Subcutaneous abdominal adipose tissue (tissue), 5 donors: ENCODE results near the gene SCAPER.

Source experiments
- H3K27ac ChIP-seq: one replicate; pipeline ENCODE4 v1.7.0; 2013; ENCODE audit warnings: low read depth, mild to moderate bottlenecking, inconsistent platforms, low read length, moderate library complexity
- H3K27me3 ChIP-seq, 5 donors: one replicate each; pipeline ENCODE4 v1.7.0; 2013; ENCODE audit warnings: low read length in 5 of 5, inconsistent platforms in 1 of 5; ENCODE audit not compliant: control insufficient read depth in 5 of 5, insufficient read depth in 4 of 5
- H3K36me3 ChIP-seq, 5 donors: one replicate each; pipeline ENCODE4 v1.7.0; 2013; ENCODE audit warnings: low read length in 5 of 5; ENCODE audit not compliant: control insufficient read depth in 5 of 5, insufficient read depth in 5 of 5
- H3K4me1 ChIP-seq, 5 donors: one replicate each; pipeline ENCODE4 v1.7.0; 2013; ENCODE audit warnings: low read length in 5 of 5, mild to moderate bottlenecking in 3 of 5, moderate library complexity in 1 of 5; ENCODE audit not compliant: control insufficient read depth in 5 of 5, insufficient read depth in 5 of 5
- H3K4me3 ChIP-seq, 5 donors: one replicate each; pipeline ENCODE4 v1.7.0; 2013; ENCODE audit warnings: low read length in 5 of 5, low read depth in 1 of 5
- H3K9ac ChIP-seq, 5 donors: one replicate each; pipeline ENCODE4 v1.7.0; 2013; ENCODE audit warnings: low read length in 5 of 5, mild to moderate bottlenecking in 4 of 5, moderate library complexity in 3 of 5
- H3K9me3 ChIP-seq, 5 donors: one replicate each; pipeline ENCODE4 v1.7.0; 2013; ENCODE audit warnings: low read length in 5 of 5; ENCODE audit not compliant: control insufficient read depth in 5 of 5
- donor health status: healthy.
- donor health status: healthy.
- donor health status: healthy.
- donor health status: healthy.
- donor health status: healthy.

The SCAPER gene

GRCh38 chr15:76345583-76345879 is 559.6 kb downstream of the SCAPER start:
- Histone ChIP-seq H3K9ac (no peak overlapping the region), H3K36me3 (peaks cover 0 to 5% (median 0%) of the 10 kb centered on the region in 5 donors), H3K27ac (no peak overlapping the region), H3K9me3 (no peaks in the 10 kb centered on the region), H3K4me1 (peaks cover 2 to 43% (median 39%) of the 10 kb centered on the region in 5 donors), H3K27me3 (peaks cover 49 to 75% (median 67%) of the 10 kb centered on the region in 5 donors), H3K4me3 (peak overlapping the region in 2 of 5 donors; percentile 19 to 63)

GRCh38 chr15:76344893-76345582 is 560.1 kb downstream of the SCAPER start:
- Histone ChIP-seq H3K9me3 (no peaks in the 10 kb centered on the region), H3K4me3 (no peak overlapping the region), H3K9ac (no peak overlapping the region), H3K4me1 (peaks cover 2 to 48% (median 44%) of the 10 kb centered on the region in 5 donors), H3K36me3 (peaks cover 0 to 5% (median 0%) of the 10 kb centered on the region in 5 donors), H3K27ac (no peak overlapping the region), H3K27me3 (peaks cover 52 to 79% (median 72%) of the 10 kb centered on the region in 5 donors)

GRCh38 chr15:76343313-76343996 is 561.7 kb downstream of the SCAPER start:
- peaks cover 67 to 95% (median 86%) of the 10 kb centered on the region in 5 donors for H3K27me3 ChIP-seq
- peaks cover 2 to 62% (median 53%) of the 10 kb centered on the region in 5 donors for H3K4me1 ChIP-seq

GRCh38 chr15:76342382-76343201 is 562.5 kb downstream of the SCAPER start:
- H3K27me3 ChIP-seq, result peaks cover 73 to 97% (median 91%) of the 10 kb centered on the region in 5 donors

More at GRCh38 chr15:76343313-76343996, 561.7 kb downstream of the SCAPER start:
- no peak overlapping the region for H3K4me3 ChIP-seq
- H3K9me3 ChIP-seq, result no peaks in the 10 kb centered on the region
- H3K36me3 ChIP-seq, result no peaks in the 10 kb centered on the region
- H3K27ac ChIP-seq, result no peak overlapping the region
- H3K9ac ChIP-seq, result no peak overlapping the region

GRCh38 chr15:76342058-76342381 is 563.1 kb downstream of the SCAPER start:
- peak overlapping the region in 1 of 5 donors; percentile 52 for H3K4me3 ChIP-seq
- peaks cover 77 to 97% (median 91%) of the 10 kb centered on the region in 5 donors for H3K27me3 ChIP-seq
- no peak overlapping the region for H3K27ac ChIP-seq
- peaks cover 2 to 74% (median 61%) of the 10 kb centered on the region in 5 donors for H3K4me1 ChIP-seq
- H3K36me3 ChIP-seq, result no peaks in the 10 kb centered on the region
- H3K9ac ChIP-seq, result no peak overlapping the region
- H3K9me3 ChIP-seq, result no peaks in the 10 kb centered on the region

More at GRCh38 chr15:76342382-76343201, 562.5 kb downstream of the SCAPER start:
- Histone ChIP-seq H3K27ac (no peak overlapping the region), H3K9me3 (no peaks in the 10 kb centered on the region), H3K4me3 (peak overlapping the region in 1 of 5 donors; percentile 51), H3K36me3 (no peaks in the 10 kb centered on the region), H3K4me1 (peaks cover 2 to 71% (median 58%) of the 10 kb centered on the region in 5 donors), H3K9ac (no peak overlapping the region)

GRCh38 chr15:76341366-76342057 is 563.6 kb downstream of the SCAPER start:
- Histone ChIP-seq H3K9me3 (no peaks in the 10 kb centered on the region), H3K9ac (no peak overlapping the region), H3K4me1 (peaks cover 2 to 74% (median 61%) of the 10 kb centered on the region in 5 donors), H3K4me3 (peak overlapping the region in 1 of 5 donors; percentile 56), H3K27me3 (peaks cover 74 to 97% (median 91%) of the 10 kb centered on the region in 5 donors), H3K36me3 (no peaks in the 10 kb centered on the region), H3K27ac (no peak overlapping the region)

- Histone ChIP-seq H3K9ac (no peak overlapping the region), H3K4me1 (peaks cover 2 to 74% (median 60%) of the 10 kb centered on the region in 5 donors), H3K27me3 (peaks cover 74 to 97% (median 90%) of the 10 kb centered on the region in 5 donors), H3K27ac (no peak overlapping the region), H3K36me3 (no peaks in the 10 kb centered on the region), H3K4me3 (peak overlapping the region in 4 of 5 donors; percentile 50 to 60 (median 53)), H3K9me3 (no peaks in the 10 kb centered on the region)
Measured at GRCh38 chr15:76340803-76341365, 564.3 kb downstream of the SCAPER start.

- peaks cover 73 to 97% (median 90%) of the 10 kb centered on the region in 5 donors for H3K27me3 ChIP-seq
- H3K9ac ChIP-seq, result no peak overlapping the region
- no peak overlapping the region for H3K27ac ChIP-seq
- peak overlapping the region in 4 of 5 donors; percentile 50 to 60 (median 53) for H3K4me3 ChIP-seq
- H3K4me1 ChIP-seq, result peaks cover 2 to 75% (median 63%) of the 10 kb centered on the region in 5 donors
- no peaks in the 10 kb centered on the region for H3K9me3 ChIP-seq
- no peaks in the 10 kb centered on the region for H3K36me3 ChIP-seq
Measured at GRCh38 chr15:76340198-76340802, 564.8 kb downstream of the SCAPER start.
